Epithelial cell of proximal tubule (primary cell): ENCODE results near the gene ANKDD1B. TPM values are rescaled to one million over a fixed set of nuclear protein-coding genes. Genes with fewer than 3 reads are reported as not detected.

Source experiments
- DNase-seq: peaks from one replicate; pipeline ENCODE4 v3.0.0-alpha.2; 2011; ENCODE audit warnings: low read depth
- H3K4me3 ChIP-seq: 2 replicates; pipeline ENCODE4 v1.5.1; 2011; ENCODE audit warnings: low read depth, mild to moderate bottlenecking, low read length
- CTCF ChIP-seq: conservative IDR thresholded peaks from 2 replicates; pipeline ENCODE4 v1.5.1; 2012; ENCODE audit warnings: low read depth, mild to moderate bottlenecking, low read length
- total RNA-seq: library from RNA; depleted of rRNA; stranded (reverse); fragments of >200 nt; gene quantifications from 2 replicates; pipeline ENCODE4 v1.2.3, GENCODE V29; 2015

ANKDD1B gene
- total RNA-seq, 1 donor from 2014 or later: 1.3 TPM

DNA sequence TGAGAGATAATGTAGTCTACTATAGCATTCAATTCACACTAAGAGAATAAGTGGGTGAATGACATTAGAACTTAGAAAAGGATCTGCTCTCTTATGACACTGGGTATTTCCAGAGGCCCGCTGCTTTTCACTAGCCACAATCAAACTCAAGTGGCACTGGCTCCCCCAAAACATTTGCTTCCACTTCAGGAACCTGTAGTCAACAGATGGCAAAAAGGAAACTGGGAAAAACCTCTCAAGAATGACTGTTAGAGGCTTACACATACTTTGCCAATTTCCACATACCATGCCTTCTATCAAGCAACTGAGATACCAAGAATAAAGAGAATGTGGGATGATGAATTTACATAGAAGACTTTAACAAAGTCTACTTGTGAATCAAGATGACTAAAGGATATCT, 94.8 kb downstream of the ANKDD1B start:
- DNase-seq: no peak
- no peak overlapping the region for H3K4me3 ChIP-seq
- no peak for TF ChIP-seq CTCF

DNA sequence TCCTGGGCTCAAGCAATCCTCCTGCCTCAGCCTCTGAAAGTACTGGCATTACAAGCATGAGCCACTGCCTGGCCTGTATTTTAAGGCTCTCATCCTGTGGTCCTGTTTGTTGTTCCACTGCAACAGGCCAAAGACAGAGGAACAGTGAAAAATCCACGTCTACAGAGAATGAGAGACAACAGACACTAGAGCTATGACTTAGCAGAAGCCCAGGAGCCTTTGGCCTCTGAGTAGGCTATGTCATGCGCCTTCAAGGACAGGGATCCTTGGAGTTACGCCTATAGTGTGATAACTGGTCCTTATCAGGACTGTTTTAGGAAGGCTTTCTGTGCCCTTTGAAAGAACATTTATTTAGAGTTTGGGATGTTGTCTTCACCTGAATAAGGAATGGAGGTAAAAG, 95.5 kb downstream of the ANKDD1B start:
- H3K4me3 ChIP-seq: no peak overlapping the region
- no peak for DNase-seq
- no peak for TF ChIP-seq CTCF

DNA sequence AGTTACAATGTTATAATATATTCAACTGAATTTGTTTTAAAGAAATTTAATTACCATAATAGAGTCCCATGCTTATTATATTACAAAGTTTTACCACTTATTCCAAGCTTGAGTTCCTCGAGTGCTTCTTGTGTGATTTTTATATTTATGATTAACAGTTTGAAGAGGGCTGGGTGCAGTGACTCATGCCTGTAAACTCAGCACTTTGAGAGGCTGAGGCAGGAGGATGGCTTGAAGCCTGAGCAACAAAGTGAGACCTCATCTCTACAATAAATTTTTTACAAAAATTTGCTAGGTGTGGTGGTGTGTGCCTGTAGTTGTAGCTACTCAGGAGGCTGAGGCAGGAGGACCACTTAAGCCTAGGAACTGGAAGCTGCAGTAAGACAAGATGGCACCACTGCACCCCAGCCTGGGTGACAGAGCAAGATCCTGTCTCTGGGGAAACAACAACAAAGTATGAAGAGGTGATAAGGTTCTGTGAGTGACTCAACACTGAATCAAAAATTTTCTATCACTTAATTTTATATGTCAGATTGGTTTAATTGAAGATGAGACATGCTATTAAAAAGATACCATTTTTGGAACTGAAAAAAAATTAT, 96.8 kb downstream of the ANKDD1B start:
- no peak for TF ChIP-seq CTCF
- no peak for DNase-seq
- H3K4me3 ChIP-seq: no peak overlapping the region

DNA sequence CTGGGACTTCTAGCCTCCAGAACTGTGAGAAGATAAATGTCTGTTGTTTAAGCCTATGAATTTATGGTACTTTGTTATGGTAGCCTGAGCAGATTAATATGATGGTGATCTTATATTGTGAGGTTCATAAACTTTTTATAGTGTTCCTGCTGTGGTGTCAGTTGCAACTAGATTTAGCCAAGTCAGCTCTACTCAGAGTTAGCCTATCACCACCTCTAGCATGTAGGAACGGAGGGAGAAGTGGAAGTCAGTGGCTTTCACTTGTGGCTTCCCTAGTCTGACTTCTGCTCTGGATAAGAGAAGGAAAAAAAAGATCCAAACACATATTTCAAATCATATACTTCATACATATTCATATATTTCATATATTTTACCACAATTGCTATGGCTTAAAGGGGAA, 99.4 kb downstream of the ANKDD1B start:
- no peak for TF ChIP-seq CTCF
- H3K4me3 ChIP-seq: no peak overlapping the region
- DNase-seq: no peak

- no peak for TF ChIP-seq CTCF
- DNase-seq: no peak
- H3K4me3 ChIP-seq: no peak overlapping the region
These were observed 99.9 kb downstream of the ANKDD1B start for GRCh38 chr5:75711151-75711550.

- TF ChIP-seq CTCF: no peak
- H3K4me3 ChIP-seq: no peak overlapping the region
- DNase-seq: no peak
These were observed 100.8 kb downstream of the ANKDD1B start for GRCh38 chr5:75712091-75712490.

GRCh38 chr5:75716715-75717081, 105.4 kb downstream of the ANKDD1B start:
- peak overlapping the region; percentile 90 for H3K4me3 ChIP-seq
- no peak for DNase-seq
- no peak for TF ChIP-seq CTCF
